Measurements from ENCODE around the gene NCMAP.

NCMAP gene

GRCh38 chr1:24535021-24535424, 20.9 kb upstream of the NCMAP start:
- H3K9me3 ChIP-seq (ENCODE audit: control insufficient read depth, low read length): no peaks in the 10 kb centered on the region
- H3K79me2 ChIP-seq: no peaks in the 10 kb centered on the region
- no peaks in the 10 kb centered on the region for H3K27me3 ChIP-seq (ENCODE audit: control insufficient read depth, insufficient read depth, low read length)
- H3K4me1 ChIP-seq: peaks cover 7% of the 10 kb centered on the region
- H3K27ac ChIP-seq: no peak overlapping the region
- no peaks in the 10 kb centered on the region for H3K36me3 ChIP-seq (ENCODE audit: control insufficient read depth, insufficient read depth, low read length)
- no peak overlapping the region for H3K4me2 ChIP-seq (ENCODE audit: low read length)
- H3K4me3 ChIP-seq (ENCODE audit: low read depth, low read length): no peak overlapping the region
- H2AFZ ChIP-seq: no peak overlapping the region
- TF ChIP-seq CTCF (IDR thresholded peaks at IDR 0.05): no peak
- no peak overlapping the region for H3K9ac ChIP-seq

- Histone ChIP-seq H3K36me3 (ENCODE audit: control insufficient read depth, insufficient read depth, low read length) (no peaks in the 10 kb centered on the region), H3K4me1 (peaks cover 7% of the 10 kb centered on the region), H3K9ac (no peak overlapping the region), H2AFZ (no peak overlapping the region), H3K9me3 (ENCODE audit: control insufficient read depth, low read length) (no peaks in the 10 kb centered on the region), H3K27ac (no peak overlapping the region), H3K4me3 (ENCODE audit: low read depth, low read length) (no peak overlapping the region), H3K27me3 (ENCODE audit: control insufficient read depth, insufficient read depth, low read length) (no peaks in the 10 kb centered on the region), H3K79me2 (no peaks in the 10 kb centered on the region), H3K4me2 (ENCODE audit: low read length) (no peak overlapping the region)
- TF ChIP-seq CTCF (IDR thresholded peaks at IDR 0.05): no peak
Observed at GRCh38 chr1:24535778-24536177, 20.1 kb upstream of the NCMAP start.

- Histone ChIP-seq H3K4me3 (ENCODE audit: low read depth, low read length) (no peak overlapping the region), H3K27ac (no peak overlapping the region), H3K9ac (no peak overlapping the region)
Observed at GRCh38 chr1:24536391-24536840, 19.5 kb upstream of the NCMAP start.

GRCh38 chr1:24540051-24540905, 15.6 kb upstream of the NCMAP start:
- no peaks in the 10 kb centered on the region for H3K27me3 ChIP-seq (ENCODE audit: control insufficient read depth, insufficient read depth, low read length)
- H3K9ac ChIP-seq: no peak overlapping the region
- no peaks in the 10 kb centered on the region for H3K9me3 ChIP-seq (ENCODE audit: control insufficient read depth, low read length)
- H3K4me2 ChIP-seq (ENCODE audit: low read length): no peak overlapping the region
- H3K4me3 ChIP-seq (ENCODE audit: low read depth, low read length): no peak overlapping the region
- H2AFZ ChIP-seq: no peak overlapping the region
- H3K36me3 ChIP-seq (ENCODE audit: control insufficient read depth, insufficient read depth, low read length): no peaks in the 10 kb centered on the region
- H3K79me2 ChIP-seq: no peaks in the 10 kb centered on the region
- H3K4me1 ChIP-seq: peaks cover 7% of the 10 kb centered on the region
- no peak overlapping the region for H3K27ac ChIP-seq
- TF ChIP-seq CTCF (IDR thresholded peaks at IDR 0.05): no peak

More at GRCh38 chr1:24536391-24536840, 19.5 kb upstream of the NCMAP start:
- no peak overlapping the region for H3K4me2 ChIP-seq (ENCODE audit: low read length)
- no peaks in the 10 kb centered on the region for H3K27me3 ChIP-seq (ENCODE audit: control insufficient read depth, insufficient read depth, low read length)
- no peaks in the 10 kb centered on the region for H3K9me3 ChIP-seq (ENCODE audit: control insufficient read depth, low read length)
- no peaks in the 10 kb centered on the region for H3K36me3 ChIP-seq (ENCODE audit: control insufficient read depth, insufficient read depth, low read length)
- H3K4me1 ChIP-seq: peaks cover 7% of the 10 kb centered on the region
- no peak overlapping the region for H2AFZ ChIP-seq
- no peaks in the 10 kb centered on the region for H3K79me2 ChIP-seq
- no peak for TF ChIP-seq CTCF (IDR thresholded peaks at IDR 0.05)
